Gastrocnemius medialis (tissue), 4 donors: Measurements from ENCODE around the gene HOXC6. TPM values are rescaled to one million over a fixed set of nuclear protein-coding genes. Genes with fewer than 3 reads are reported as not detected.
A peak's percentile ranks its signal among the peaks of the same experiment; 100 is the strongest.

ENCODE experiments used
- ATAC-seq, 2 donors: fragments of 150-250 bp; one replicate each; pipeline ENCODE4 v1.9.1; 2016
- DNase-seq, 2 donors: peaks; one replicate each; pipeline ENCODE4 v3.0.0-alpha.2; 2019
- H3K27ac ChIP-seq, 4 donors: fragments of 200-600 bp; sonication (generic); 1 replicate in 1 of 4; 2 replicates in 3 of 4; pipeline ENCODE4 v1.5.1; 2016 to 2018; ENCODE audit warnings: mild to moderate bottlenecking in 2 of 4, moderate library complexity in 1 of 4
- H3K27me3 ChIP-seq, 3 donors: fragments of 200-600 bp; sonication (generic) in 2 of 3; 1 replicate in 1 of 3; 2 replicates in 2 of 3; pipeline versions ENCODE4 v1.5.1 to v1.6.0; 2016 to 2019; ENCODE audit warnings: mild to moderate bottlenecking in 1 of 3, moderate library complexity in 1 of 3
- H3K36me3 ChIP-seq, 2 donors: fragments of 200-600 bp; sonication (generic) in 1 of 2; one replicate each; pipeline ENCODE4 v1.5.1; 2017 to 2018
- H3K4me1 ChIP-seq, 2 donors: fragments of 200-600 bp; sonication (generic) in 1 of 2; one replicate each; pipeline ENCODE4 v1.5.1; 2016 to 2017; ENCODE audit warnings: mild to moderate bottlenecking in 2 of 2
- H3K4me3 ChIP-seq, 4 donors: fragments of 200-600 bp; sonication (generic) in 3 of 4; 1 replicate in 1 of 4; 2 replicates in 3 of 4; pipeline ENCODE4 v1.5.1; 2016 to 2019; ENCODE audit warnings: mild to moderate bottlenecking in 2 of 4
- H3K9me3 ChIP-seq, 3 donors: fragments of 200-600 bp; sonication (generic) in 2 of 3; 1 replicate in 1 of 3; 2 replicates in 2 of 3; pipeline ENCODE4 v1.5.1; 2016 to 2019
- CTCF ChIP-seq, 5 experiments: fragments of 450-650 bp in 3 of 5; fragments of 200-600 bp in 2 of 5; sonication (generic) in 2 of 5; IDR thresholded peaks in 4 of 5; conservative IDR thresholded peaks in 1 of 5; 1 replicate in 4 of 5; 2 replicates in 1 of 5; pipeline ENCODE4 v1.5.1; 2016 to 2019; ENCODE audit warnings: antibody characterized with exemption in 5 of 5, mild to moderate bottlenecking in 3 of 5, moderate library complexity in 3 of 5
- POLR2A ChIP-seq, 2 donors: fragments of 450-650 bp; IDR thresholded peaks; one replicate each; pipeline ENCODE4 v1.6.1; 2017; ENCODE audit warnings: antibody characterized with exemption in 2 of 2, mild to moderate bottlenecking in 2 of 2, moderate library complexity in 2 of 2
- in situ Hi-C, 4 donors: fragments of 200-750 bp; cut with MboI; loops; one replicate each; pipeline versions ENCODE4 v1.15.0 to v1.8.0; 2017; ENCODE audit warnings: low sequenced_read_pairs in 4 of 4
- intact Hi-C: fragments of 100-400 bp; cut with DNase I; formaldehyde crosslinking; loops from one replicate; pipeline ENCODE4 v1.15.1; 2023; ENCODE audit warnings: low total_unique reads
- total RNA-seq, 4 donors: library from RNA; depleted of rRNA; stranded (reverse); fragments of >200 nt; gene quantifications; one replicate each; pipeline versions ENCODE4 v1.1.0 to v1.2.3, GENCODE V29; 2016

The HOXC6 gene
- total RNA-seq, 4 donors from 2014 or later: 1.0 to 4.7 (median 3.8) TPM

GRCh38 chr12:54052438-54053002 is 24.3 kb downstream of the HOXC6 start:
- no peak for DNase-seq
- peak overlapping the region in 2 of 4 donors; percentile 55 to 65 for H3K4me3 ChIP-seq
- H3K36me3 ChIP-seq: no peaks in the 10 kb centered on the region
- H3K4me1 ChIP-seq: peaks cover 4 to 10% of the 10 kb centered on the region in 2 donors
- in situ Hi-C loops: no loop called here
- H3K27ac ChIP-seq: peak overlapping the region in 2 of 4 donors; percentile 21 to 33
- intact Hi-C loops: no loop called here
- ATAC-seq: peak; percentile 43 to 51
- H3K27me3 ChIP-seq: peaks cover 0 to 3% (median 0%) of the 10 kb centered on the region in 3 donors
- H3K9me3 ChIP-seq: no peaks in the 10 kb centered on the region
- no peak for TF ChIP-seq POLR2A (IDR thresholded peaks at IDR 0.05)
- no peak for TF ChIP-seq CTCF (IDR thresholded peaks at IDR 0.05 in 4 of 5, conservative IDR thresholded peaks at IDR 0.05 in 1 of 5)

- TF ChIP-seq CTCF (IDR thresholded peaks at IDR 0.05 in 4 of 5, conservative IDR thresholded peaks at IDR 0.05 in 1 of 5): no peak
- no peak for TF ChIP-seq POLR2A (IDR thresholded peaks at IDR 0.05)
- Histone ChIP-seq H3K4me1 (peaks cover 4 to 10% of the 10 kb centered on the region in 2 donors), H3K4me3 (peak overlapping the region; percentile 55 to 65 (median 62)), H3K9me3 (no peaks in the 10 kb centered on the region), H3K27ac (peak overlapping the region in 3 of 4 donors; percentile 21 to 41 (median 33)), H3K27me3 (peaks cover 0 to 3% (median 0%) of the 10 kb centered on the region in 3 donors), H3K36me3 (no peaks in the 10 kb centered on the region)
- in situ Hi-C loops: no loop called here
- no peak for DNase-seq
- ATAC-seq: no peak
- intact Hi-C loops: no loop called here
These were observed 24.9 kb downstream of the HOXC6 start for GRCh38 chr12:54053003-54053750.

- H3K4me3 ChIP-seq: peak within 1 kb of the TSS; percentile 55 to 65 (median 62)
- peak within 1 kb of the TSS in 3 of 4 donors; percentile 21 to 41 (median 33) for H3K27ac ChIP-seq
- H3K36me3 ChIP-seq: no peaks in the 10 kb centered on the region
- no peak for DNase-seq
- intact Hi-C loops (no loop called here), in situ Hi-C loops (no loop called here)
- peaks cover 0 to 3% (median 0%) of the 10 kb centered on the region in 3 donors for H3K27me3 ChIP-seq
- peak; percentile 53 to 57 for ATAC-seq
- no peak for TF ChIP-seq POLR2A (IDR thresholded peaks at IDR 0.05)
- TF ChIP-seq CTCF (IDR thresholded peaks at IDR 0.05 in 4 of 5, conservative IDR thresholded peaks at IDR 0.05 in 1 of 5): no peak
- H3K4me1 ChIP-seq: peaks cover 4 to 10% of the 10 kb centered on the region in 2 donors
- no peaks in the 10 kb centered on the region for H3K9me3 ChIP-seq
These were observed 25.8 kb downstream of the HOXC6 start, which contains the start of gene HOXC4 for GRCh38 chr12:54053751-54054741. HOXC4 (plus strand) TSS chr12:54053835; CDS start chr12:54053923, 88 bp downstream.

GRCh38 chr12:54054742-54055194 is 26.5 kb downstream of the HOXC6 start:
- peak overlapping the region in 2 of 4 donors; percentile 64 to 65 for H3K4me3 ChIP-seq
- H3K27ac ChIP-seq: no peak overlapping the region
- TF ChIP-seq CTCF (IDR thresholded peaks at IDR 0.05 in 4 of 5, conservative IDR thresholded peaks at IDR 0.05 in 1 of 5) (no peak), POLR2A (IDR thresholded peaks at IDR 0.05) (no peak)
- peaks cover 0 to 3% (median 0%) of the 10 kb centered on the region in 3 donors for H3K27me3 ChIP-seq
- in situ Hi-C loops (no loop called here), intact Hi-C loops (no loop called here)
- H3K4me1 ChIP-seq: peaks cover 4 to 10% of the 10 kb centered on the region in 2 donors
- ATAC-seq (no peak), DNase-seq (no peak)
- H3K9me3 ChIP-seq: no peaks in the 10 kb centered on the region
- H3K36me3 ChIP-seq: no peaks in the 10 kb centered on the region
